Measurements from ENCODE around the gene RSPRY1. TPM values are rescaled to one million over a fixed set of nuclear protein-coding genes. Genes with fewer than 3 reads are reported as not detected.

The RSPRY1 gene
- total RNA-seq, 2 donors from 2014 or later, result 36.4 to 43.6 TPM

- H3K4me1 Mint-ChIP-seq (ENCODE audit: low read depth in 2 of 2), result peaks cover 5 to 7% of the 10 kb centered on the region in 2 donors
- H3K4me3 Mint-ChIP-seq, result no peak overlapping the region
- H3K27me3 Mint-ChIP-seq, result no peaks in the 10 kb centered on the region
- peak overlapping the region in 1 of 2 donors; percentile 40 for H3K27ac Mint-ChIP-seq
- no peaks in the 10 kb centered on the region for H3K9me3 Mint-ChIP-seq
- DNase-seq (ENCODE audit: low spot score) (no peak), ATAC-seq (no peak)
- no peaks in the 10 kb centered on the region for H3K36me3 Mint-ChIP-seq
Measured at GRCh38 chr16:57147381-57148221, 38.5 kb upstream of the RSPRY1 start.

DNA sequence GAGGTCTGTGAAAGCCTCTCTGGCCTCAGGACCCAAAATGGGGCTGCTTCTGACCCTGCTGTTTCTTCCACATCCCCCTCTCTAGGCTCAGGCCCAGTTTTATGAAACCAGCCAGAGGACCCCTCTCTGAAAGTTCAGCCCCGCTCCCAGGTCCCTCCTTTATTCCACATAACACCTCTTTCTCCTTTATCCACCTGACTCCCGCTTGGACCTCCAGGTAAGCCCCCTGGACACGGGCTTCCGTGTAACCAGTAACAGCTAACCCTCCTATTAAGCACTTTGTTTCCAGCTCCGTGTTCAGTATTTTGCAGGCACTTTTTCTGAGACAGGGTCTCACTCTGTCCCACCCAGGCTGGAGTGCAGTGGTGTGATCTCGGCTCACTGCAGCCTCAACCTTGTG is 37.6 kb upstream of the RSPRY1 start:
- Mint-ChIP-seq H3K4me1 (ENCODE audit: low read depth in 2 of 2) (peaks cover 5 to 7% of the 10 kb centered on the region in 2 donors), H3K36me3 (peaks cover 4% of the 10 kb centered on the region), H3K27me3 (no peaks in the 10 kb centered on the region), H3K4me3 (no peak overlapping the region), H3K27ac (no peak overlapping the region), H3K9me3 (no peaks in the 10 kb centered on the region)
- no peak for ATAC-seq
- no peak for DNase-seq (ENCODE audit: low spot score)

GRCh38 chr16:57149391-57149790 is 36.7 kb upstream of the RSPRY1 start:
- Mint-ChIP-seq H3K4me3 (no peak overlapping the region), H3K27ac (no peak overlapping the region), H3K9me3 (no peaks in the 10 kb centered on the region), H3K4me1 (ENCODE audit: low read depth in 2 of 2) (peaks cover 5 to 7% of the 10 kb centered on the region in 2 donors), H3K36me3 (peaks cover 12% of the 10 kb centered on the region), H3K27me3 (no peaks in the 10 kb centered on the region)
- DNase-seq (ENCODE audit: low spot score) (no peak), ATAC-seq (no peak)

GRCh38 chr16:57150682-57151330 is 35.3 kb upstream of the RSPRY1 start:
- ATAC-seq (no peak), DNase-seq (ENCODE audit: low spot score) (no peak)
- peaks cover 5 to 9% of the 10 kb centered on the region in 2 donors for H3K4me1 Mint-ChIP-seq (ENCODE audit: low read depth in 2 of 2)
- H3K27me3 Mint-ChIP-seq, result no peaks in the 10 kb centered on the region
- peaks cover 13% of the 10 kb centered on the region for H3K36me3 Mint-ChIP-seq
- no peak overlapping the region for H3K27ac Mint-ChIP-seq
- H3K9me3 Mint-ChIP-seq, result no peaks in the 10 kb centered on the region
- H3K4me3 Mint-ChIP-seq, result no peak overlapping the region

DNA sequence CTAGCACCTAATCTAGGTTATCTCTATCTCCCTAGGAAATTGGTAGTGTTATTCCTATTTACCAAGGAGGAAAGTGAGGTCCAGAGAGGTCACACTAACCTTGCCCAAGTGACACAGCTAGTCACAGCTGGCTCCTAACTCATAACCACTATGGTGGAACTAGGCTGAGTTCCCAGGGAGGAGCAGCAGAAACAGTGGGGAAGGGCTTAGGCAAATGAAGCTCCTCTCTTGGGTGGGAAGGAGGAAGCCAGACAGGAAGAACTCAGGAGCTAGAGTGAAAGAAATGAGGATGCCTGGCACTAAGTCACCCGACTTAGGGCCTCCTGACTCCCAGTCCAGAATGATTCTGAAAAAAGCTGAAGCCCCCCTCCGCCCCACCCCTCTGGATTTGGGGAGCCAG is 34.8 kb upstream of the RSPRY1 start:
- ATAC-seq (no peak), DNase-seq (ENCODE audit: low spot score) (no peak)
- Mint-ChIP-seq H3K27me3 (no peaks in the 10 kb centered on the region), H3K36me3 (peaks cover 18% of the 10 kb centered on the region), H3K27ac (no peak overlapping the region), H3K4me1 (ENCODE audit: low read depth in 2 of 2) (peaks cover 5 to 10% of the 10 kb centered on the region in 2 donors), H3K9me3 (no peaks in the 10 kb centered on the region), H3K4me3 (no peak overlapping the region)

- no peak overlapping the region for H3K4me3 Mint-ChIP-seq
- H3K9me3 Mint-ChIP-seq, result no peaks in the 10 kb centered on the region
- no peaks in the 10 kb centered on the region for H3K27me3 Mint-ChIP-seq
- DNase-seq (ENCODE audit: low spot score), result no peak
- ATAC-seq, result no peak
- H3K27ac Mint-ChIP-seq, result peak overlapping the region in 1 of 2 donors; percentile 9
- peaks cover 26% of the 10 kb centered on the region for H3K36me3 Mint-ChIP-seq
- peaks cover 5 to 8% of the 10 kb centered on the region in 2 donors for H3K4me1 Mint-ChIP-seq (ENCODE audit: low read depth in 2 of 2)
Measured at GRCh38 chr16:57152096-57153093, 33.7 kb upstream of the RSPRY1 start.

GRCh38 chr16:57153841-57154240 is 32.3 kb upstream of the RSPRY1 start:
- H3K27ac Mint-ChIP-seq, result no peak overlapping the region
- DNase-seq (ENCODE audit: low spot score), result no peak
- peaks cover 0 to 2% of the 10 kb centered on the region in 2 donors for H3K4me1 Mint-ChIP-seq (ENCODE audit: low read depth in 2 of 2)
- ATAC-seq, result no peak
- H3K27me3 Mint-ChIP-seq, result no peaks in the 10 kb centered on the region
- H3K4me3 Mint-ChIP-seq, result no peak overlapping the region
- no peaks in the 10 kb centered on the region for H3K9me3 Mint-ChIP-seq
- peaks cover 29% of the 10 kb centered on the region for H3K36me3 Mint-ChIP-seq

GRCh38 chr16:57155702-57156350 is 30.3 kb upstream of the RSPRY1 start:
- no peak for ATAC-seq
- no peaks in the 10 kb centered on the region for H3K27me3 Mint-ChIP-seq
- no peak overlapping the region for H3K4me3 Mint-ChIP-seq
- H3K36me3 Mint-ChIP-seq, result peaks cover 42% of the 10 kb centered on the region
- no peak overlapping the region for H3K27ac Mint-ChIP-seq
- no peaks in the 10 kb centered on the region for H3K9me3 Mint-ChIP-seq
- peaks cover 0 to 2% of the 10 kb centered on the region in 2 donors for H3K4me1 Mint-ChIP-seq (ENCODE audit: low read depth in 2 of 2)
- DNase-seq (ENCODE audit: low spot score), result no peak

- peaks cover 0 to 2% of the 10 kb centered on the region in 2 donors for H3K4me1 Mint-ChIP-seq (ENCODE audit: low read depth in 2 of 2)
- H3K27ac Mint-ChIP-seq, result no peak overlapping the region
- no peak overlapping the region for H3K4me3 Mint-ChIP-seq
- no peaks in the 10 kb centered on the region for H3K9me3 Mint-ChIP-seq
- no peaks in the 10 kb centered on the region for H3K27me3 Mint-ChIP-seq
- peaks cover 45% of the 10 kb centered on the region for H3K36me3 Mint-ChIP-seq
- ATAC-seq, result no peak
- DNase-seq (ENCODE audit: low spot score), result no peak
Measured at GRCh38 chr16:57156351-57156703, 29.8 kb upstream of the RSPRY1 start.

- peaks cover 45% of the 10 kb centered on the region for H3K36me3 Mint-ChIP-seq
- H3K9me3 Mint-ChIP-seq, result no peaks in the 10 kb centered on the region
- H3K27me3 Mint-ChIP-seq, result no peaks in the 10 kb centered on the region
- peaks cover 0 to 2% of the 10 kb centered on the region in 2 donors for H3K4me1 Mint-ChIP-seq (ENCODE audit: low read depth in 2 of 2)
- no peak overlapping the region for H3K4me3 Mint-ChIP-seq
- no peak overlapping the region for H3K27ac Mint-ChIP-seq
- DNase-seq (ENCODE audit: low spot score), result no peak
- ATAC-seq, result no peak
Measured at GRCh38 chr16:57157533-57157932, 28.6 kb upstream of the RSPRY1 start.

GRCh38 chr16:57159447-57159846 is 26.7 kb upstream of the RSPRY1 start:
- ATAC-seq (no peak), DNase-seq (ENCODE audit: low spot score) (no peak)
- Mint-ChIP-seq H3K27me3 (no peaks in the 10 kb centered on the region), H3K27ac (no peak overlapping the region), H3K9me3 (no peaks in the 10 kb centered on the region), H3K4me3 (no peak overlapping the region), H3K36me3 (peaks cover 41% of the 10 kb centered on the region), H3K4me1 (ENCODE audit: low read depth in 2 of 2) (peaks cover 0 to 2% of the 10 kb centered on the region in 2 donors)

GRCh38 chr16:57163842-57164241 is 22.3 kb upstream of the RSPRY1 start:
- no peaks in the 10 kb centered on the region for H3K9me3 Mint-ChIP-seq
- no peak for ATAC-seq

DNA sequence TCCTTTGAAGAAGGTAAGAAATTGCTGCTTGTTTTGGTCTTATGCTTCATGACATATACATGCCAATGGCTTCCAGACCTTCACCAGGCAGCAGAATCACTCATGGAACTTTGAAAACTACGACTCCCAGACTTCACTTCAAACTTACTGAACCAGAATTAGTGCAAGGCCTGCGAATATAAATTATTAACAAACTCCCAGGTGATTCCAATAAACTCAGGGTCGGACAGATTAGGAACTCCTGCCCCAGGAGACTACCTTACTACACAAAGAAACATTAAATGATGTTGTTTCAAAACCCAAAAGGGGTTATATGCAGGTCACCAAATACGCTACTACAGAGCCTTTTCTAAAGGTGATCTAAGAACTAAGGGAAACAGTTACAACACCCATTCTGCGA is 20.6 kb upstream of the RSPRY1 start:
- H3K9me3 Mint-ChIP-seq, result no peaks in the 10 kb centered on the region
- no peak for ATAC-seq
- no peak for DNase-seq (ENCODE audit: low spot score)

More at GRCh38 chr16:57163842-57164241, 22.3 kb upstream of the RSPRY1 start:
- H3K4me3 Mint-ChIP-seq, result no peak overlapping the region
- no peak for DNase-seq (ENCODE audit: low spot score)
- H3K27me3 Mint-ChIP-seq, result no peaks in the 10 kb centered on the region
- no peaks in the 10 kb centered on the region for H3K4me1 Mint-ChIP-seq (ENCODE audit: low read depth in 2 of 2)
- peaks cover 37% of the 10 kb centered on the region for H3K36me3 Mint-ChIP-seq
- no peak overlapping the region for H3K27ac Mint-ChIP-seq

More for the DNA sequence above, 20.6 kb upstream of the RSPRY1 start:
- no peak overlapping the region for H3K4me3 Mint-ChIP-seq
- no peaks in the 10 kb centered on the region for H3K27me3 Mint-ChIP-seq
- H3K36me3 Mint-ChIP-seq, result peaks cover 32% of the 10 kb centered on the region
- H3K27ac Mint-ChIP-seq, result no peak overlapping the region
- H3K4me1 Mint-ChIP-seq (ENCODE audit: low read depth in 2 of 2), result no peaks in the 10 kb centered on the region
